Brain microvascular endothelial cell (primary cell): ENCODE measurements around the gene PLB1.

Source experiments
- DNase-seq: peaks from one replicate; pipeline ENCODE4 v3.0.0-alpha.2; 2020
- H3K27ac ChIP-seq: fragments of 250-450 bp; sonication (Bioruptor Pico); 2 replicates; pipeline ENCODE4 v1.5.1; 2020; ENCODE audit warnings: mild to moderate bottlenecking, moderate library complexity
- H3K27me3 ChIP-seq: fragments of 250-450 bp; sonication (Bioruptor Pico); replicated peaks from 2 replicates; pipeline ENCODE4 v1.5.1; 2020; ENCODE audit warnings: mild to moderate bottlenecking
- H3K36me3 ChIP-seq: fragments of 250-450 bp; sonication (Bioruptor Pico); replicated peaks from 2 replicates; pipeline ENCODE4 v1.5.1; 2020; ENCODE audit warnings: mild to moderate bottlenecking
- H3K4me3 ChIP-seq: 2 replicates; pipeline ENCODE4 v1.5.1; 2011; ENCODE audit warnings: low read depth, mild to moderate bottlenecking, control low read depth, low read length, moderate library complexity
- in situ Hi-C: cut with HindIII; loops from 2 replicates; pipeline ENCODE4 v1.10.0; 2017; ENCODE audit warnings: low sequenced_read_pairs, low pct_ligation_motif_present
- TF ChIP-seq, protein P1 (sequence below): IDR thresholded peaks from 2 replicates; pipeline ENCODE4 v1.5.1; 2011; ENCODE audit warnings: low read depth, mild to moderate bottlenecking, moderate library complexity, low read length, control low read depth, inconsistent platforms; ENCODE audit errors: missing control alignments

Gene PLB1

GRCh38 chr2:28496781-28497180 lies 921 bp downstream of the PLB1 start:
- DNase-seq: no peak
- in situ Hi-C loops: no loop called here
- no peaks in the 10 kb centered on the region for H3K36me3 ChIP-seq
- no peaks in the 10 kb centered on the region for H3K27me3 ChIP-seq
- TF ChIP-seq, protein P1, sequence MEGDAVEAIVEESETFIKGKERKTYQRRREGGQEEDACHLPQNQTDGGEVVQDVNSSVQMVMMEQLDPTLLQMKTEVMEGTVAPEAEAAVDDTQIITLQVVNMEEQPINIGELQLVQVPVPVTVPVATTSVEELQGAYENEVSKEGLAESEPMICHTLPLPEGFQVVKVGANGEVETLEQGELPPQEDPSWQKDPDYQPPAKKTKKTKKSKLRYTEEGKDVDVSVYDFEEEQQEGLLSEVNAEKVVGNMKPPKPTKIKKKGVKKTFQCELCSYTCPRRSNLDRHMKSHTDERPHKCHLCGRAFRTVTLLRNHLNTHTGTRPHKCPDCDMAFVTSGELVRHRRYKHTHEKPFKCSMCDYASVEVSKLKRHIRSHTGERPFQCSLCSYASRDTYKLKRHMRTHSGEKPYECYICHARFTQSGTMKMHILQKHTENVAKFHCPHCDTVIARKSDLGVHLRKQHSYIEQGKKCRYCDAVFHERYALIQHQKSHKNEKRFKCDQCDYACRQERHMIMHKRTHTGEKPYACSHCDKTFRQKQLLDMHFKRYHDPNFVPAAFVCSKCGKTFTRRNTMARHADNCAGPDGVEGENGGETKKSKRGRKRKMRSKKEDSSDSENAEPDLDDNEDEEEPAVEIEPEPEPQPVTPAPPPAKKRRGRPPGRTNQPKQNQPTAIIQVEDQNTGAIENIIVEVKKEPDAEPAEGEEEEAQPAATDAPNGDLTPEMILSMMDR: no peak
- H3K27ac ChIP-seq: no peak overlapping the region
- H3K4me3 ChIP-seq: no peak overlapping the region

GRCh38 chr2:28497206-28497605 lies 1.3 kb downstream of the PLB1 start:
- Histone ChIP-seq H3K4me3 (no peak overlapping the region), H3K27me3 (no peaks in the 10 kb centered on the region), H3K27ac (no peak overlapping the region), H3K36me3 (no peaks in the 10 kb centered on the region)
- TF ChIP-seq, protein P1: no peak
- in situ Hi-C loops: no loop called here
- DNase-seq: no peak

- Histone ChIP-seq H3K36me3 (no peaks in the 10 kb centered on the region), H3K27ac (no peak overlapping the region), H3K4me3 (no peak overlapping the region), H3K27me3 (no peaks in the 10 kb centered on the region)
- TF ChIP-seq, protein P1: no peak
- in situ Hi-C loops: no loop called here
- no peak for DNase-seq
These were observed 3.4 kb downstream of the PLB1 start for GRCh38 chr2:28499282-28499681.

- no peak for DNase-seq
- no peak overlapping the region for H3K4me3 ChIP-seq
- H3K36me3 ChIP-seq: no peaks in the 10 kb centered on the region
- in situ Hi-C loops: no loop called here
- H3K27me3 ChIP-seq: no peaks in the 10 kb centered on the region
- TF ChIP-seq, protein P1: no peak
- H3K27ac ChIP-seq: no peak overlapping the region
These were observed 9.5 kb downstream of the PLB1 start for GRCh38 chr2:28505361-28505760.

DNA sequence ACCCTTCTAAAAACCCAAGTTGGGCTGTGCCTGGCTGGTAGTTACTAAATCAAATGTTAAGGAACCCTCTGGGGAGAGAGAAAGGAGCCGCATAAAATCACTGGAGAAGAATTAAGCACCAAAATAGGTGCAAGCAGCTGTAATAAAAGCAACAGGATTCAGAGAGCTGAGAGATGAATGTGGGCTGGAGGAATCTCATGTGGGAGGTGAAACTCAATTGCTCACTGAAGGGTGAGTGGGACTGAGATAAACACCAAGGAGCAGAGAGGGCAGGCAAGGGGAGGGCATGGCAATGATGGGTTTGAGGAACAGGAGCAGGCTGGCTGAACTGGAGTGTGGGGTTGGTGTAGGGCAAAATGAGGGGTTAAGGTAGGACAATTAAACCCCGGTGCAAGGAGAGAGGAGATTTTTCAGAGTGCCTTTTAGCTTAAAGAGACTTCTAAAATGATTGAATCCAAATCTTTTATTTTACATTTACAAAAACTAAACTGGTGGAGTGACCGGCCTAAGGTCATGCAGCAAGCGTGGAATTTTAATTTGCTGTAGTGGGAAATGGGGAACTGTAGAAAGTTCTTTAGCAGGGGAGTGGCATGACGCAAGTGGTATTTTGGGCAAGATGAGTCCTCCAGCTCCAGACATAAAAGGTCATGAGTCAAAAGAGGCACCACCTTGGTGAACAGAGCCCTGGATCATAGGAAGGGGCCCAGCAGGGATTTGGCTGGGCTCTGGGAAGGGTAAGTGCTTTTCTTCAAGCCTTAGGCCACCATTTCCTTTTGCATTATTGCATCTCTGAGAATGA lies 10.5 kb downstream of the PLB1 start:
- Histone ChIP-seq H3K36me3 (no peaks in the 10 kb centered on the region), H3K27ac (no peak overlapping the region), H3K27me3 (no peaks in the 10 kb centered on the region), H3K4me3 (no peak overlapping the region)
- TF ChIP-seq, protein P1: no peak
- in situ Hi-C loops: no loop called here
- no peak for DNase-seq
